SK-N-SH treated with all-trans-retinoic acid at 6 μM for 48 hours (cell line): ENCODE measurements around the gene KIAA1328.

Experiments used
- ATAC-seq: fragments of 200-7000 bp; cut with Tn5 transposase; 3 replicates; pipeline ENCODE4 v1.9.1; 2020; ENCODE audit warnings: mild to moderate bottlenecking, moderate library complexity
- BACH2 ChIP-seq: fragments of 250-450 bp; sonication (Bioruptor Pico); IDR thresholded peaks from 2 replicates; pipeline ENCODE4 v1.9.0; 2021; ENCODE audit warnings: mild to moderate bottlenecking, borderline replicate concordance
- CREB5 ChIP-seq: fragments of 250-450 bp; sonication (Bioruptor Pico); IDR thresholded peaks from 2 replicates; pipeline ENCODE4 v1.5.1; 2020; ENCODE audit warnings: low read depth, mild to moderate bottlenecking, moderate library complexity
- CSDC2 ChIP-seq: fragments of 250-450 bp; sonication (Bioruptor Pico); IDR thresholded peaks from 2 replicates; pipeline ENCODE4 v1.5.0; 2020; ENCODE audit warnings: mild to moderate bottlenecking, moderate library complexity
- CSRNP3 ChIP-seq: fragments of 250-450 bp; sonication (Bioruptor Pico); IDR thresholded peaks from 2 replicates; pipeline ENCODE4 v1.5.1; 2021; ENCODE audit warnings: mild to moderate bottlenecking, moderate library complexity
- ESRRG ChIP-seq: fragments of 250-450 bp; sonication (Bioruptor Pico); IDR thresholded peaks from 2 replicates; pipeline ENCODE4 v1.6.1; 2021; ENCODE audit warnings: mild to moderate bottlenecking
- GLIS3 ChIP-seq: fragments of 250-450 bp; sonication (Bioruptor Pico); IDR thresholded peaks from 2 replicates; pipeline ENCODE4 v1.5.0; 2020; ENCODE audit warnings: mild to moderate bottlenecking, moderate library complexity
- ISL1 ChIP-seq: fragments of 250-450 bp; sonication (Bioruptor Pico); IDR thresholded peaks from 2 replicates; pipeline ENCODE4 v2.1.2; 2022; ENCODE audit warnings: mild to moderate bottlenecking, moderate library complexity
- OSR1 ChIP-seq: fragments of 250-450 bp; sonication (Bioruptor Pico); IDR thresholded peaks from 2 replicates; pipeline ENCODE4 v1.8.0; 2022; ENCODE audit warnings: moderate library complexity, mild to moderate bottlenecking, inconsistent platforms
- PATZ1 ChIP-seq: fragments of 250-450 bp; sonication (Bioruptor Pico); IDR thresholded peaks from 2 replicates; pipeline ENCODE4 v1.8.0; 2020; ENCODE audit warnings: mild to moderate bottlenecking, moderate library complexity, borderline replicate concordance
- POU6F1 ChIP-seq: fragments of 250-450 bp; sonication (Bioruptor Pico); IDR thresholded peaks from 2 replicates; pipeline ENCODE4 v1.8.0; 2021; ENCODE audit warnings: low read depth, mild to moderate bottlenecking, moderate library complexity, borderline replicate concordance
- SNAI2 ChIP-seq: fragments of 250-450 bp; sonication (Bioruptor Pico); IDR thresholded peaks from 2 replicates; pipeline ENCODE4 v1.5.0; 2020; ENCODE audit warnings: mild to moderate bottlenecking, moderate library complexity
- TCF4 ChIP-seq: fragments of 250-450 bp; sonication (Bioruptor Pico); IDR thresholded peaks from 2 replicates; pipeline ENCODE4 v1.8.0; 2021; ENCODE audit warnings: mild to moderate bottlenecking, moderate library complexity, borderline replicate concordance
- TOX ChIP-seq: fragments of 250-450 bp; sonication (Bioruptor Pico); IDR thresholded peaks from 2 replicates; pipeline ENCODE4 v1.8.0; 2021; ENCODE audit warnings: mild to moderate bottlenecking, moderate library complexity, borderline replicate concordance
- TSHZ2 ChIP-seq: fragments of 250-450 bp; sonication (Bioruptor Pico); IDR thresholded peaks from 2 replicates; pipeline ENCODE4 v1.5.0; 2020; ENCODE audit warnings: mild to moderate bottlenecking, moderate library complexity
- ZC3H10 ChIP-seq: fragments of 250-450 bp; sonication (Bioruptor Pico); IDR thresholded peaks from 2 replicates; pipeline ENCODE4 v1.5.1; 2021; ENCODE audit warnings: mild to moderate bottlenecking, moderate library complexity
- ZFP3 ChIP-seq: fragments of 250-450 bp; sonication (Bioruptor Pico); IDR thresholded peaks from 2 replicates; pipeline ENCODE4 v1.5.0; 2020; ENCODE audit warnings: mild to moderate bottlenecking, moderate library complexity
- ZFP30 ChIP-seq: fragments of 450-650 bp; formaldehyde crosslinking; IDR thresholded peaks from 2 replicates; pipeline ENCODE4 v1.5.0; 2022; ENCODE audit warnings: mild to moderate bottlenecking, moderate library complexity
- ZNF565 ChIP-seq: fragments of 450-650 bp; formaldehyde crosslinking; conservative IDR thresholded peaks from 2 replicates; pipeline ENCODE4 v1.5.0; 2020; ENCODE audit warnings: low read depth, mild to moderate bottlenecking, moderate library complexity
- ZNF70 ChIP-seq: fragments of 450-650 bp; formaldehyde crosslinking; IDR thresholded peaks from 2 replicates; pipeline ENCODE4 v1.5.0; 2020; ENCODE audit warnings: mild to moderate bottlenecking, moderate library complexity
- ZNF8 ChIP-seq: fragments of 450-650 bp; formaldehyde crosslinking; IDR thresholded peaks from 2 replicates; pipeline ENCODE4 v1.5.0; 2020; ENCODE audit warnings: mild to moderate bottlenecking, moderate library complexity

The KIAA1328 gene

GRCh38 chr18:36828630-36829361 lies at the start of gene KIAA1328, which contains the start of gene TPGS2:
TSS of gene KIAA1328 (plus strand) at chr18:36829127. CDS start at chr18:36829139, 12 bp downstream.
TSS of gene TPGS2 (minus strand) at chr18:36829002. CDS start at chr18:36828767, 235 bp downstream.
- ATAC-seq, result peak; percentile 94
- TF ChIP-seq CSDC2 (CRISPR knock-in tag) (peak; percentile 95), ZFP3 (CRISPR knock-in tag) (peak; percentile 87), CSRNP3 (CRISPR knock-in tag) (no peak), ISL1 (CRISPR knock-in tag) (0 out of 2 replicates have a peak, but pooled peaks have one; percentile 15), ZNF565 (peak; percentile 66; the same call in 1 of the 2 replicates), SNAI2 (CRISPR knock-in tag) (peak; percentile 74; the same call in 1 of the 2 replicates), PATZ1 (CRISPR knock-in tag) (peak; percentile 35; the same call in 1 of the 2 replicates), TCF4 (CRISPR knock-in tag) (no peak)

GRCh38 chr18:36780748-36781147 lies 48.2 kb upstream of the KIAA1328 start:
- ATAC-seq, result no peak
- no peak for TF ChIP-seq CSDC2 (CRISPR knock-in tag)
- TF ChIP-seq OSR1, result no peak
- no peak for TF ChIP-seq ISL1 (CRISPR knock-in tag)
- no peak for TF ChIP-seq SNAI2 (CRISPR knock-in tag)
- no peak for TF ChIP-seq ZFP3 (CRISPR knock-in tag)

GRCh38 chr18:36782710-36783109 lies 46.2 kb upstream of the KIAA1328 start:
- ATAC-seq, result no peak
- TF ChIP-seq GLIS3 (CRISPR knock-in tag), result no peak
- no peak for TF ChIP-seq ESRRG
- no peak for TF ChIP-seq ZNF8 (CRISPR knock-in tag)
- TF ChIP-seq BACH2 (CRISPR knock-in tag), result no peak
- no peak for TF ChIP-seq SNAI2 (CRISPR knock-in tag)
- no peak for TF ChIP-seq CREB5
- no peak for TF ChIP-seq ZNF565
- no peak for TF ChIP-seq ZFP30
- no peak for TF ChIP-seq ZNF70
- TF ChIP-seq TCF4 (CRISPR knock-in tag), result no peak
- TF ChIP-seq TOX (CRISPR knock-in tag), result no peak
- no peak for TF ChIP-seq POU6F1 (CRISPR knock-in tag)

- no peak for ATAC-seq
- TF ChIP-seq POU6F1 (CRISPR knock-in tag) (no peak), TSHZ2 (CRISPR knock-in tag) (no peak), CREB5 (no peak), TCF4 (CRISPR knock-in tag) (no peak), ISL1 (CRISPR knock-in tag) (no peak), CSDC2 (CRISPR knock-in tag) (no peak), ZNF8 (CRISPR knock-in tag) (no peak), ZC3H10 (no peak), BACH2 (CRISPR knock-in tag) (no peak), ZNF565 (no peak), OSR1 (no peak), CSRNP3 (CRISPR knock-in tag) (no peak)
Observed at GRCh38 chr18:36783792-36784191, 45.1 kb upstream of the KIAA1328 start.
